Thoracic aorta (tissue), 2 donors: ENCODE results near the gene SLC49A4. TPM values are rescaled to one million over a fixed set of nuclear protein-coding genes. Genes with fewer than 3 reads are reported as not detected.

Source experiments
- ATAC-seq: fragments of 150-250 bp; one replicate; pipeline ENCODE4 v1.8.0; 2017; ENCODE audit warnings: low read depth; ENCODE audit not compliant: insufficient number of reproducible peaks, low FRiP score
- DNase-seq: peaks from one replicate; pipeline ENCODE4 v3.0.0-alpha.2; 2020; ENCODE audit warnings: low spot score
- H3K27ac ChIP-seq, 2 donors: fragments of 200-600 bp; sonication (generic); 1 replicate in 1 of 2; 2 replicates in 1 of 2; pipeline ENCODE4 v1.5.1; 2016; ENCODE audit warnings: mild to moderate bottlenecking in 2 of 2, moderate library complexity in 2 of 2
- H3K27me3 ChIP-seq: fragments of 200-600 bp; sonication (generic); replicated peaks from 2 replicates; pipeline ENCODE4 v1.6.0; 2016; ENCODE audit warnings: mild to moderate bottlenecking; ENCODE audit not compliant: insufficient read depth
- H3K36me3 ChIP-seq: fragments of 200-600 bp; sonication (generic); one replicate; pipeline ENCODE4 v1.5.1; 2016
- H3K4me1 ChIP-seq, 2 donors: fragments of 200-600 bp; sonication (generic); 1 replicate in 1 of 2; 2 replicates in 1 of 2; pipeline versions ENCODE4 v1.5.1 to v1.6.0; 2016; ENCODE audit warnings: low read depth in 2 of 2, mild to moderate bottlenecking in 1 of 2; ENCODE audit not compliant: control insufficient read depth in 1 of 2
- H3K4me3 ChIP-seq: fragments of 200-600 bp; sonication (generic); 2 replicates; pipeline ENCODE4 v1.5.1; 2016; ENCODE audit warnings: mild to moderate bottlenecking
- H3K9me3 ChIP-seq: fragments of 200-600 bp; sonication (generic); 2 replicates; pipeline ENCODE4 v1.5.1; 2016
- total RNA-seq, 2 donors: library from RNA; depleted of rRNA; stranded (reverse); fragments of >200 nt; gene quantifications; one replicate each; pipeline versions ENCODE4 v1.1.0 to v1.2.3, GENCODE V29; 2016
- TF ChIP-seq, protein P1 (sequence below): fragments of 200-600 bp; sonication (generic); IDR thresholded peaks from one replicate; pipeline ENCODE4 v1.5.1; 2019; ENCODE audit warnings: antibody characterized with exemption

SLC49A4 gene
- total RNA-seq, 2 donors from 2014 or later, result 17.4 to 20.0 TPM

DNA sequence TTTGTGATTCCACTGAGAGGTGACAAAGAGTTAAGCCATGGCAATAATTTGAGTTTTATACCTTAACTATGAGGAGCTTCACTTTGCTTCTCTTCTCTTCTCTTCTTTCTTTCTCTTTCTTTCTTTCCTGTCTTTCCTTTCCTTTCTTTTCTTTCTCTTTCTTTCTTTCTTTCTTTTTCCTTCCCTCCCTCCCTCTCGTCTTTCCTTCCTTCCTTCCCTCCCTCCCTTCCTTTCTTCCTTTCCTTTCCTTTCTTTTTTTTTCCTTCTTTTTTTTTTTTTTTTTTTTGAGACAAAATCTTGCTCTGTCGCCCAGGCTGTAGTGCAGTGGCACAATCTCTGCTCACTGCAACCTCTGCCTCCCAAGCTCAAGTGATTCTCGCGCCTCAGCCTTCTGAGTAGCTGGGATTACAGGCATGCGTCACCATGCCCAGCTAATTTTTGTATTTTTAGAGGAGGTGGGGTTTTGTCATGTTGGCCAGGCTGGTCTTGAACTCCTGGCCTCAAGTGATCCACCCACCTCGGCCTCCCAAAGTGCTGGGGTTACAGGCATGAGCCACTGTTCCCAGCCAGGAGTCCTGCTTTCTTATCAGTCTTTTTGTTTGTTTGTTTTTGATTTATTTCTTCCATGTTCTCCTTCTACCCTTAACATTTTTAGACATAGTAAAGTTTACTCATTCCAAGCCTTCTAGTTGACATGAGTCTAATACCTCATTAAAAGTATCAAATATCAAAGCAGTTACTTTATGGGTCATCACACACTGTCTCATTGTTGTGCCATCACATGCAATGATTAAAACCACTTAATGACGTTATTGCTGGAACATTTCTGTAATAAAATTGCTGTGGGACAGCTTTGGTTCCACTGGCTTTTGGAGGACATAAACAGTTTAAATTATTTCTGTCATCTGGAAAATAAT lies 29.9 kb downstream of the SLC49A4 start:
- peaks cover 11% of the 10 kb centered on the region for H3K36me3 ChIP-seq
- no peak overlapping the region for H3K4me3 ChIP-seq
- TF ChIP-seq, protein P1, sequence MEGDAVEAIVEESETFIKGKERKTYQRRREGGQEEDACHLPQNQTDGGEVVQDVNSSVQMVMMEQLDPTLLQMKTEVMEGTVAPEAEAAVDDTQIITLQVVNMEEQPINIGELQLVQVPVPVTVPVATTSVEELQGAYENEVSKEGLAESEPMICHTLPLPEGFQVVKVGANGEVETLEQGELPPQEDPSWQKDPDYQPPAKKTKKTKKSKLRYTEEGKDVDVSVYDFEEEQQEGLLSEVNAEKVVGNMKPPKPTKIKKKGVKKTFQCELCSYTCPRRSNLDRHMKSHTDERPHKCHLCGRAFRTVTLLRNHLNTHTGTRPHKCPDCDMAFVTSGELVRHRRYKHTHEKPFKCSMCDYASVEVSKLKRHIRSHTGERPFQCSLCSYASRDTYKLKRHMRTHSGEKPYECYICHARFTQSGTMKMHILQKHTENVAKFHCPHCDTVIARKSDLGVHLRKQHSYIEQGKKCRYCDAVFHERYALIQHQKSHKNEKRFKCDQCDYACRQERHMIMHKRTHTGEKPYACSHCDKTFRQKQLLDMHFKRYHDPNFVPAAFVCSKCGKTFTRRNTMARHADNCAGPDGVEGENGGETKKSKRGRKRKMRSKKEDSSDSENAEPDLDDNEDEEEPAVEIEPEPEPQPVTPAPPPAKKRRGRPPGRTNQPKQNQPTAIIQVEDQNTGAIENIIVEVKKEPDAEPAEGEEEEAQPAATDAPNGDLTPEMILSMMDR, result no peak
- no peaks in the 10 kb centered on the region for H3K4me1 ChIP-seq
- ATAC-seq, result no peak
- H3K27me3 ChIP-seq, result no peaks in the 10 kb centered on the region
- DNase-seq, result no peak
- H3K9me3 ChIP-seq, result no peaks in the 10 kb centered on the region
- H3K27ac ChIP-seq, result no peak overlapping the region

DNA sequence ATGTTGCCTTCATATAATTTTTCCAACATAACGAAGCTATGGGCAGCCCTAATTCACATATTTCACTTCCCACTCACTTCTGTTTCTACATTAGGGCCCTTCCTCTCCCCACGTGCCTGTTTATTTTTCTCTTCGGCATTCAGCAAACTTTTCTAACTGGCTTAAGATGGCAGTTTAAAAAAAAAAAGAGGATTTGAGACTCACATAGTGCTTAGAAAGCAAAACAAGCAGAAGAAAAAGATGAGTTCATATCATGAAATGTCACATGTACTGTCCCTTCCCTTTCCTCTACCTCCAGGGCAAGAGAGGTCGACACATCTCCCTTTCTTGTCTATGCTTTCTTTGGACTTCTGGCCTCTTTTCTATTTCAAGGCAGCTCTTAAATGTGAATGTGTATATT lies 30.6 kb downstream of the SLC49A4 start:
- TF ChIP-seq, protein P1, result no peak
- H3K4me3 ChIP-seq, result no peak overlapping the region
- no peaks in the 10 kb centered on the region for H3K9me3 ChIP-seq
- no peak overlapping the region for H3K27ac ChIP-seq
- DNase-seq, result no peak
- no peak for ATAC-seq
- H3K4me1 ChIP-seq, result no peaks in the 10 kb centered on the region
- H3K27me3 ChIP-seq, result no peaks in the 10 kb centered on the region
- H3K36me3 ChIP-seq, result peaks cover 11% of the 10 kb centered on the region

DNA sequence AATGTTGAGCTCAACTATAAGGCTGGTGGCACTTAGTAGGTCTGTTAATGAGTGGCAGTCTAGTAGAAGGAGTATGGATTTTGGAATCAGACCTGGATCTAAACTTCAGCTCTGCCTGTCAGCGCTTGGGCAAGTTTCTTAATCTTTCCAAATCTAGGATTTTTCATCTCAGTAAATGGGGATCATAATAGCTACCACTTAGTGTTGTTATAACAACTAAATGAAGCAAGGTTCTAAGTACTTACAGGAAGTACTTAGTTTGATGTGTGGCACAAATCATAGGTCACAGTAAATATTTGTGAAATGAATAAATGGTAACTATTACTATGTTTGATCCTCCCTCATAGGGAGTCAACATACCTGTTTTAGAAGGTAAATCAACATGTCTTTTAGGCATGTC lies 31.4 kb downstream of the SLC49A4 start:
- H3K4me1 ChIP-seq, result no peaks in the 10 kb centered on the region
- H3K36me3 ChIP-seq, result peaks cover 4% of the 10 kb centered on the region
- TF ChIP-seq, protein P1, result no peak
- DNase-seq, result no peak
- no peak overlapping the region for H3K27ac ChIP-seq
- no peak for ATAC-seq
- H3K4me3 ChIP-seq, result no peak overlapping the region
- no peaks in the 10 kb centered on the region for H3K9me3 ChIP-seq
- no peaks in the 10 kb centered on the region for H3K27me3 ChIP-seq

DNA sequence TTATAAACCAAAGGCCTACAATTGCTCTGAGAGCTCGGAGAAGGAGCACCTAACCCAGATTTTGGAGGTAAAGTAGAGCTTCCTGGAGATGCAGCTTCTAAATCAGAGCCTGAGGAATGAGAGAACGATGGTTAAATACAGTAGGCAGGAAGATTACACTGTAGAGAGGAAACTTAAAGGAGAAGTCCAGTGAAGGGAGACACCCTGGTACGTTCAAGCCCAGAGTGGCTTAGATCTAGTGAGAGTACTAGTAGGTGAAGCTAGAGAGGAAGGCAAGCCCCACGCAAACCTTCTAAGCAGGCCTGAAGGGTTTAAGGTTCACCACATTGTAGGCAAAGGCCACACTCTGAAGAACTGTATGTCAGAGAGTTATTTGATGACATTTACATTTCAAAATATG lies 33.4 kb downstream of the SLC49A4 start:
- Histone ChIP-seq H3K4me1 (no peaks in the 10 kb centered on the region), H3K27me3 (no peaks in the 10 kb centered on the region), H3K36me3 (peaks cover 4% of the 10 kb centered on the region), H3K9me3 (no peaks in the 10 kb centered on the region), H3K4me3 (no peak overlapping the region), H3K27ac (no peak overlapping the region)
- no peak for DNase-seq
- no peak for ATAC-seq
- TF ChIP-seq, protein P1, result no peak

DNA sequence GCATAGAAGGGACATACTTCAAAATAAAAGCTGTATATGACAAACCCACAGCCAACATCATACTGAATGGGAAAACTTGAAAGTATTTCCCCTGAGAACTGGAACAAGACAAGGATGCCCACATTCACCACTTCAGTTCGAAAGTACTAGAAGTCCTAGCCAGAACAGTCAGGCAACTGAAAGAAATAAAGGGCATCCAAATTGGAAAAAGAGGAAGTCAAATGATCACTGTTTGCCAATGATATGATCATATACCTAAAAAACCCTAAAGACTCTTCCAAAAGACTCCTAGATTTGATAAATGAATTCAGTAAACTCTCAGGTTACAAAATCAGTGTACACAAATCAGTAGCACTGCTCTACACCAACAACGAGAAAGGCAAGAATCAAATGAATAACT lies 40.7 kb downstream of the SLC49A4 start:
- TF ChIP-seq, protein P1, result no peak

More for the DNA sequence above, 40.7 kb downstream of the SLC49A4 start:
- Histone ChIP-seq H3K27me3 (no peaks in the 10 kb centered on the region), H3K9me3 (no peaks in the 10 kb centered on the region), H3K27ac (no peak overlapping the region), H3K4me3 (no peak overlapping the region), H3K36me3 (peaks cover 4% of the 10 kb centered on the region), H3K4me1 (no peaks in the 10 kb centered on the region)
- no peak for DNase-seq
- ATAC-seq, result no peak
